ENCODE results near the gene DDX54.
"Not testable (repeated sequence)": the region's sequence is repeated elsewhere in the genome, so short reads cannot be mapped to it uniquely, and the experiment has no call there.

Gene DDX54

GRCh38 chr12:113208041-113208934 is 23.0 kb upstream of the DDX54 start:
- TF ChIP-seq CTCF (IDR thresholded peaks at IDR 0.05; ENCODE audit: low read depth, low read length): no peak
- no peak for DNase-seq (ENCODE audit: extremely low read depth, low read depth)

- no peak for DNase-seq (ENCODE audit: extremely low read depth, low read depth)
- TF ChIP-seq CTCF (IDR thresholded peaks at IDR 0.05; ENCODE audit: low read depth, low read length): no peak
Observed at GRCh38 chr12:113207613-113208040, 22.3 kb upstream of the DDX54 start.

- not testable (repeated sequence) for DNase-seq (ENCODE audit: extremely low read depth, low read depth)
Observed at GRCh38 chr12:113206802-113207201, 21.5 kb upstream of the DDX54 start.

- no peak for DNase-seq (ENCODE audit: extremely low read depth, low read depth)
- no peak for TF ChIP-seq CTCF (IDR thresholded peaks at IDR 0.05; ENCODE audit: low read depth, low read length)
Observed at GRCh38 chr12:113204804-113205203, 19.5 kb upstream of the DDX54 start.

- TF ChIP-seq CTCF (IDR thresholded peaks at IDR 0.05; ENCODE audit: low read depth, low read length): no peak
- no peak for DNase-seq (ENCODE audit: extremely low read depth, low read depth)
Observed at GRCh38 chr12:113203852-113204760, 18.8 kb upstream of the DDX54 start.

GRCh38 chr12:113202300-113203075 is 17.2 kb upstream of the DDX54 start:
- no peak for TF ChIP-seq CTCF (IDR thresholded peaks at IDR 0.05; ENCODE audit: low read depth, low read length)
- no peak for DNase-seq (ENCODE audit: extremely low read depth, low read depth)

Measured in AG09319 (cell line).